B cell (primary cell): ENCODE data around the gene ACOX3.

Experiments
- EZH2 ChIP-seq: IDR thresholded peaks from 2 replicates; pipeline ENCODE4 v1.6.1; 2012; ENCODE audit warnings: borderline replicate concordance, low read depth, mild to moderate bottlenecking, moderate library complexity, low read length; ENCODE audit not compliant: insufficient read depth, poor library complexity, severe bottlenecking
- TF ChIP-seq, protein P1 (sequence below): fragments of 200-600 bp; IDR thresholded peaks from one replicate; pipeline ENCODE4 v1.8.0; 2022; ENCODE audit warnings: antibody characterized with exemption, mild to moderate bottlenecking

DNA sequence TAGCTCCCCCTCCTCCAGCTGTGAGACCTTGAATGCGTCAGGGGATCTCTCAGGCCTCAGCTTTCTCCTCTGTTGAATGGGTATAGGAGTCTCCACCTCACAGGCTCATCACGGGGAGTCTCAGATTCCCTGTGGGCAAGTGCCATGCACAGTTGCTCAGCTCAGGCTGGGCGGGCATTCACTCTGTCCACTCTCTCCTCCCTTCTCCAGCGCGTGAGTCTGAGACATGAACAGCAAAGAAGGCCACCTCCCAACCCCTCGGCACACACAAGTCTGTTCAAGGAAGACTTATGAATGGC is 111.0 kb downstream of the ACOX3 start:
- TF ChIP-seq, protein P1, sequence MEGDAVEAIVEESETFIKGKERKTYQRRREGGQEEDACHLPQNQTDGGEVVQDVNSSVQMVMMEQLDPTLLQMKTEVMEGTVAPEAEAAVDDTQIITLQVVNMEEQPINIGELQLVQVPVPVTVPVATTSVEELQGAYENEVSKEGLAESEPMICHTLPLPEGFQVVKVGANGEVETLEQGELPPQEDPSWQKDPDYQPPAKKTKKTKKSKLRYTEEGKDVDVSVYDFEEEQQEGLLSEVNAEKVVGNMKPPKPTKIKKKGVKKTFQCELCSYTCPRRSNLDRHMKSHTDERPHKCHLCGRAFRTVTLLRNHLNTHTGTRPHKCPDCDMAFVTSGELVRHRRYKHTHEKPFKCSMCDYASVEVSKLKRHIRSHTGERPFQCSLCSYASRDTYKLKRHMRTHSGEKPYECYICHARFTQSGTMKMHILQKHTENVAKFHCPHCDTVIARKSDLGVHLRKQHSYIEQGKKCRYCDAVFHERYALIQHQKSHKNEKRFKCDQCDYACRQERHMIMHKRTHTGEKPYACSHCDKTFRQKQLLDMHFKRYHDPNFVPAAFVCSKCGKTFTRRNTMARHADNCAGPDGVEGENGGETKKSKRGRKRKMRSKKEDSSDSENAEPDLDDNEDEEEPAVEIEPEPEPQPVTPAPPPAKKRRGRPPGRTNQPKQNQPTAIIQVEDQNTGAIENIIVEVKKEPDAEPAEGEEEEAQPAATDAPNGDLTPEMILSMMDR = no peak
- no peak for TF ChIP-seq EZH2
